ENCODE data around the gene FBXO28. TPM values are rescaled to one million over a fixed set of nuclear protein-coding genes. Genes with fewer than 3 reads are reported as not detected.

Gene FBXO28
- polyA plus RNA-seq, 1 of the 3 experiments (the other 2 are of a cell fraction), result 8.1 TPM

DNA sequence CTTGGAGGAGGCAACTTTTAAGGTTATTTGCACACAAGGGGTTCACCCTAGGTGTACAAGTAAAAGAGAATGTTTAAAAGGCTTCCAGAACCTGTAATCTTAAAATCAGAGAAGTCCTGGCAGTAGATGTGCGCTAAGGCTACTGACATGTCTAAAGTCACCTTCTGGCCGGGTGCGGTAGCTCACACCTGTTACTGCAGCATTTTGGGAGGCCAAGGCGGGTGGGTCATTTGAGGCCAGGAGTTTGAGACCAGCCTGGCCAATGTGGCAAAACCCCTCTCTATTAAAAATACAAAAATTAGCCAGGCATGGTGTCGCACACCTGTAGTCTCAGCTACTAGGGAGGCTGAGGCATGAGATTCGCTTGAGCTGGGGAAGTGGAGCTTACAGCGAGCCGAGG is 48.9 kb downstream of the FBXO28 start:
- TF ChIP-seq CHD2 (IDR thresholded peaks at IDR 0.05; ENCODE audit: low read length, partially characterized antibody), result no peak
- TF ChIP-seq, protein P1, sequence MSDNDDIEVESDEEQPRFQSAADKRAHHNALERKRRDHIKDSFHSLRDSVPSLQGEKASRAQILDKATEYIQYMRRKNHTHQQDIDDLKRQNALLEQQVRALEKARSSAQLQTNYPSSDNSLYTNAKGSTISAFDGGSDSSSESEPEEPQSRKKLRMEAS (IDR thresholded peaks at IDR 0.05; ENCODE audit: low read depth), result no peak
- no peak for TF ChIP-seq TCF12 (IDR thresholded peaks at IDR 0.05)
- TF ChIP-seq, protein P2, sequence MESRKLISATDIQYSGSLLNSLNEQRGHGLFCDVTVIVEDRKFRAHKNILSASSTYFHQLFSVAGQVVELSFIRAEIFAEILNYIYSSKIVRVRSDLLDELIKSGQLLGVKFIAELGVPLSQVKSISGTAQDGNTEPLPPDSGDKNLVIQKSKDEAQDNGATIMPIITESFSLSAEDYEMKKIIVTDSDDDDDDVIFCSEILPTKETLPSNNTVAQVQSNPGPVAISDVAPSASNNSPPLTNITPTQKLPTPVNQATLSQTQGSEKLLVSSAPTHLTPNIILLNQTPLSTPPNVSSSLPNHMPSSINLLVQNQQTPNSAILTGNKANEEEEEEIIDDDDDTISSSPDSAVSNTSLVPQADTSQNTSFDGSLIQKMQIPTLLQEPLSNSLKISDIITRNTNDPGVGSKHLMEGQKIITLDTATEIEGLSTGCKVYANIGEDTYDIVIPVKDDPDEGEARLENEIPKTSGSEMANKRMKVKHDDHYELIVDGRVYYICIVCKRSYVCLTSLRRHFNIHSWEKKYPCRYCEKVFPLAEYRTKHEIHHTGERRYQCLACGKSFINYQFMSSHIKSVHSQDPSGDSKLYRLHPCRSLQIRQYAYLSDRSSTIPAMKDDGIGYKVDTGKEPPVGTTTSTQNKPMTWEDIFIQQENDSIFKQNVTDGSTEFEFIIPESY (IDR thresholded peaks at IDR 0.05; ENCODE audit: borderline replicate concordance, low read depth), result no peak
- no peak for TF ChIP-seq EP300 (IDR thresholded peaks at IDR 0.05; ENCODE audit: borderline replicate concordance in 1 of 2, low read depth in 1 of 2, low read length in 1 of 2)
- no peak for TF ChIP-seq TAF1 (IDR thresholded peaks at IDR 0.05; ENCODE audit: borderline replicate concordance, low read depth, low read length)
- H3K79me2 ChIP-seq (ENCODE audit: insufficient read depth), result no peaks in the 10 kb centered on the region
- H3K9ac ChIP-seq, result no peak overlapping the region
- peaks cover 9% of the 10 kb centered on the region for H3F3A ChIP-seq (replicated peaks; ENCODE audit: insufficient read depth)
- H3K27ac ChIP-seq (ENCODE audit: low read depth in 2 of 2, low read length in 1 of 2), result no peak overlapping the region
- no peak overlapping the region for H2AFZ ChIP-seq (ENCODE audit: low read depth)
- H3K36me3 ChIP-seq (replicated peaks in 1 of 2; ENCODE audit: control insufficient read depth in 1 of 2, insufficient read depth in 2 of 2, low read length in 1 of 2), result peaks cover 42 to 43% of the 10 kb centered on the region in 2 experiments
- 95% methylated on average over 8 of the region's 8 CpGs for WGBS (ENCODE audit: low lambda C conversion rate)
- H3K9me2 ChIP-seq, result no peaks in the 10 kb centered on the region
- H3K27me3 ChIP-seq (ENCODE audit: insufficient read depth), result no peaks in the 10 kb centered on the region
- no peaks in the 10 kb centered on the region; a peak in 1 of 4 replicates for H3K4me1 ChIP-seq (ENCODE audit: control insufficient read depth in 1 of 2, insufficient read depth in 2 of 2, low read depth in 1 of 2, low read length in 1 of 2)
- DNase-seq, result no peak
- H4K20me1 ChIP-seq (ENCODE audit: insufficient read depth), result no peaks in the 10 kb centered on the region
- CTCF ChIA-PET, result interaction anchor here (0.9 kb wide), 1 partner anchor 9 kb away, joined by 4 read pairs; no protein-coding TSS in a partner anchor
- H3K4me2 ChIP-seq, result no peak overlapping the region
- POLR2A ChIA-PET, result no interaction called here
- no peak overlapping the region for H3K4me3 ChIP-seq (ENCODE audit: low read depth in 2 of 2, low read length in 1 of 2)
- H3K9me3 ChIP-seq, result no peaks in the 10 kb centered on the region

DNA sequence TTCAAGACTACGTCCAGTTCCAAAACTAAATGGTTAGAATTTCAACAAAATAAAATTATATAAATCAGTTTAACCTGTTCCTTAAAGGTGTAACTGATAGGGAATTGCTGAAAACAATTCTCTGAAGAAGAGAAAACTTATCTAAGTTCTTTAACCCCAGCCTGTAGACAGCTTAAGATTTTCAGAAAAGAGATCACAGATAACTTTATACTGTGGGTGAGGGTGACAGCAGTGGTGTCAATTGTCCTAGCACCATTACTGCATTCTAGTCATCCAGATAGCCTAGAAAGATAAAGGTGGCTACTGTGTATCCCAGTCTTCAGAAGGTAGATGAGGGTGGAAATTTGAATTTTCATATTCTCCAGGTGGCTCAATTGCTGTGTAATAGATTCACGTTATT is 49.4 kb downstream of the FBXO28 start:
- H3F3A ChIP-seq (replicated peaks; ENCODE audit: insufficient read depth), result peaks cover 11% of the 10 kb centered on the region
- no peaks in the 10 kb centered on the region; a peak in 1 of 4 replicates for H3K4me1 ChIP-seq (ENCODE audit: control insufficient read depth in 1 of 2, insufficient read depth in 2 of 2, low read depth in 1 of 2, low read length in 1 of 2)
- no peaks in the 10 kb centered on the region for H4K20me1 ChIP-seq (ENCODE audit: insufficient read depth)
- no peak overlapping the region for H3K4me3 ChIP-seq (ENCODE audit: low read depth in 2 of 2, low read length in 1 of 2)
- H3K4me2 ChIP-seq, result no peak overlapping the region
- H3K9ac ChIP-seq, result no peak overlapping the region
- no peak overlapping the region for H3K27ac ChIP-seq (ENCODE audit: low read depth in 2 of 2, low read length in 1 of 2)
- CTCF ChIA-PET, result interaction anchor here (0.9 to 1.7 kb wide), 2 partner anchors 10 to 11 kb away, joined by 3 to 4 read pairs; no protein-coding TSS in a partner anchor
- WGBS (ENCODE audit: low lambda C conversion rate), result 93% methylated on average over 2 of the region's 2 CpGs
- POLR2A ChIA-PET, result no interaction called here
- no peaks in the 10 kb centered on the region for H3K9me3 ChIP-seq
- H3K9me2 ChIP-seq, result no peaks in the 10 kb centered on the region
- TF ChIP-seq, protein P3, sequence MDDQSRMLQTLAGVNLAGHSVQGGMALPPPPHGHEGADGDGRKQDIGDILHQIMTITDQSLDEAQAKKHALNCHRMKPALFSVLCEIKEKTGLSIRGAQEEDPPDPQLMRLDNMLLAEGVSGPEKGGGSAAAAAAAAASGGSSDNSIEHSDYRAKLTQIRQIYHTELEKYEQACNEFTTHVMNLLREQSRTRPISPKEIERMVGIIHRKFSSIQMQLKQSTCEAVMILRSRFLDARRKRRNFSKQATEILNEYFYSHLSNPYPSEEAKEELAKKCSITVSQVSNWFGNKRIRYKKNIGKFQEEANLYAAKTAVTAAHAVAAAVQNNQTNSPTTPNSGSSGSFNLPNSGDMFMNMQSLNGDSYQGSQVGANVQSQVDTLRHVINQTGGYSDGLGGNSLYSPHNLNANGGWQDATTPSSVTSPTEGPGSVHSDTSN (IDR thresholded peaks at IDR 0.05), result no peak
- TF ChIP-seq POLR2AphosphoS5 (IDR thresholded peaks at IDR 0.05; ENCODE audit: low read depth, low read length) (no peak), TEAD4 (IDR thresholded peaks at IDR 0.05; ENCODE audit: borderline replicate concordance, insufficient read depth) (no peak), EZH2phosphoT487 (IDR thresholded peaks at IDR 0.05; ENCODE audit: borderline replicate concordance, low read depth) (no peak), FOXJ3 (CRISPR knock-in tag; IDR thresholded peaks at IDR 0.05) (no peak), GABPA (IDR thresholded peaks at IDR 0.05; ENCODE audit: low read depth) (no peak), NRF1 (IDR thresholded peaks at IDR 0.05; ENCODE audit: low read depth, low read length) (no peak), RFX5 (IDR thresholded peaks at IDR 0.05; ENCODE audit: low read length) (no peak), NFIC (IDR thresholded peaks at IDR 0.05; ENCODE audit: borderline replicate concordance) (no peak), EP300 (IDR thresholded peaks at IDR 0.05; ENCODE audit: borderline replicate concordance in 1 of 2, low read depth in 1 of 2, low read length in 1 of 2) (no peak), YY1 (IDR thresholded peaks at IDR 0.05; ENCODE audit: low read depth) (no peak), ELF1 (IDR thresholded peaks at IDR 0.05) (no peak)
- TF ChIP-seq, protein P4, sequence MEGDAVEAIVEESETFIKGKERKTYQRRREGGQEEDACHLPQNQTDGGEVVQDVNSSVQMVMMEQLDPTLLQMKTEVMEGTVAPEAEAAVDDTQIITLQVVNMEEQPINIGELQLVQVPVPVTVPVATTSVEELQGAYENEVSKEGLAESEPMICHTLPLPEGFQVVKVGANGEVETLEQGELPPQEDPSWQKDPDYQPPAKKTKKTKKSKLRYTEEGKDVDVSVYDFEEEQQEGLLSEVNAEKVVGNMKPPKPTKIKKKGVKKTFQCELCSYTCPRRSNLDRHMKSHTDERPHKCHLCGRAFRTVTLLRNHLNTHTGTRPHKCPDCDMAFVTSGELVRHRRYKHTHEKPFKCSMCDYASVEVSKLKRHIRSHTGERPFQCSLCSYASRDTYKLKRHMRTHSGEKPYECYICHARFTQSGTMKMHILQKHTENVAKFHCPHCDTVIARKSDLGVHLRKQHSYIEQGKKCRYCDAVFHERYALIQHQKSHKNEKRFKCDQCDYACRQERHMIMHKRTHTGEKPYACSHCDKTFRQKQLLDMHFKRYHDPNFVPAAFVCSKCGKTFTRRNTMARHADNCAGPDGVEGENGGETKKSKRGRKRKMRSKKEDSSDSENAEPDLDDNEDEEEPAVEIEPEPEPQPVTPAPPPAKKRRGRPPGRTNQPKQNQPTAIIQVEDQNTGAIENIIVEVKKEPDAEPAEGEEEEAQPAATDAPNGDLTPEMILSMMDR (IDR thresholded peaks at IDR 0.05), result no peak
- TF ChIP-seq, protein P2 (IDR thresholded peaks at IDR 0.05; ENCODE audit: borderline replicate concordance, low read depth), result no peak
- TF ChIP-seq, protein P5, sequence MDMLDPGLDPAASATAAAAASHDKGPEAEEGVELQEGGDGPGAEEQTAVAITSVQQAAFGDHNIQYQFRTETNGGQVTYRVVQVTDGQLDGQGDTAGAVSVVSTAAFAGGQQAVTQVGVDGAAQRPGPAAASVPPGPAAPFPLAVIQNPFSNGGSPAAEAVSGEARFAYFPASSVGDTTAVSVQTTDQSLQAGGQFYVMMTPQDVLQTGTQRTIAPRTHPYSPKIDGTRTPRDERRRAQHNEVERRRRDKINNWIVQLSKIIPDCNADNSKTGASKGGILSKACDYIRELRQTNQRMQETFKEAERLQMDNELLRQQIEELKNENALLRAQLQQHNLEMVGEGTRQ (IDR thresholded peaks at IDR 0.05; ENCODE audit: borderline replicate concordance, low read depth, low read length), result no peak
- H3K79me2 ChIP-seq (ENCODE audit: insufficient read depth), result no peaks in the 10 kb centered on the region
- peaks cover 36 to 38% of the 10 kb centered on the region in 2 experiments for H3K36me3 ChIP-seq (replicated peaks in 1 of 2; ENCODE audit: control insufficient read depth in 1 of 2, insufficient read depth in 2 of 2, low read length in 1 of 2)
- no peak for DNase-seq
- H2AFZ ChIP-seq (ENCODE audit: low read depth), result no peak overlapping the region
- no peaks in the 10 kb centered on the region for H3K27me3 ChIP-seq (ENCODE audit: insufficient read depth)

Measured in SK-N-SH (cell line).